GM03348 (cell line): ENCODE results near the gene LILRB4.
"Not testable (repeated sequence)": the region's sequence is repeated elsewhere in the genome, so short reads cannot be mapped to it uniquely, and the experiment has no call there.

ENCODE experiments used
- DNase-seq: peaks from one replicate; pipeline ENCODE4 v3.0.0; 2012; ENCODE audit warnings: low spot score

Gene LILRB4

GRCh38 chr19:54662730-54663129 lies at the start of gene LILRB4:
TSS of gene LILRB4 (plus strand) at chr19:54662985. CDS start at chr19:54663034, 49 bp downstream.
- DNase-seq, result no peak

- DNase-seq, result no peak
Measured at GRCh38 chr19:54614726-54615125, 48.1 kb upstream of the LILRB4 start.

- DNase-seq, result no peak
Measured at GRCh38 chr19:54616057-54616456, 46.7 kb upstream of the LILRB4 start.

- DNase-seq, result no peak
Measured at GRCh38 chr19:54616821-54617560, 45.8 kb upstream of the LILRB4 start.

GRCh38 chr19:54620464-54620863 lies 42.3 kb upstream of the LILRB4 start:
- DNase-seq, result no peak

GRCh38 chr19:54622431-54622830 lies 40.4 kb upstream of the LILRB4 start:
- no peak for DNase-seq

GRCh38 chr19:54624234-54624633 lies 38.6 kb upstream of the LILRB4 start:
- DNase-seq, result not testable (repeated sequence)

GRCh38 chr19:54624934-54625730 lies 37.7 kb upstream of the LILRB4 start:
- DNase-seq, result not testable (repeated sequence)

GRCh38 chr19:54626757-54627156 lies 36.0 kb upstream of the LILRB4 start:
- no peak for DNase-seq

GRCh38 chr19:54627912-54628311 lies 34.9 kb upstream of the LILRB4 start:
- not testable (repeated sequence) for DNase-seq

GRCh38 chr19:54630262-54630661 lies 32.5 kb upstream of the LILRB4 start, which contains the start of gene LILRB1:
TSS of gene LILRB1 (plus strand) at chr19:54630484. CDS start at chr19:54631074, 590 bp downstream.
- not testable (repeated sequence) for DNase-seq

- no peak for DNase-seq
Measured at GRCh38 chr19:54630782-54631181, 32.0 kb upstream of the LILRB4 start.

- not testable (repeated sequence) for DNase-seq
Measured at GRCh38 chr19:54631489-54632337, 31.1 kb upstream of the LILRB4 start.

- DNase-seq, result not testable (repeated sequence)
Measured at GRCh38 chr19:54632517-54632916, 30.3 kb upstream of the LILRB4 start.

GRCh38 chr19:54633401-54633800 lies 29.4 kb upstream of the LILRB4 start:
- DNase-seq, result no peak

GRCh38 chr19:54636081-54636480 lies 26.7 kb upstream of the LILRB4 start:
- DNase-seq, result not testable (repeated sequence)

GRCh38 chr19:54638683-54639082 lies 24.1 kb upstream of the LILRB4 start:
- no peak for DNase-seq

GRCh38 chr19:54642953-54643352 lies 19.8 kb upstream of the LILRB4 start:
- DNase-seq, result not testable (repeated sequence)

- not testable (repeated sequence) for DNase-seq
Measured at GRCh38 chr19:54643583-54643982, 19.2 kb upstream of the LILRB4 start.

GRCh38 chr19:54644056-54644455 lies 18.7 kb upstream of the LILRB4 start:
- no peak for DNase-seq

- DNase-seq, result no peak
Measured at GRCh38 chr19:54646331-54646841, 16.4 kb upstream of the LILRB4 start.

- DNase-seq, result no peak
Measured at GRCh38 chr19:54648129-54648528, 14.7 kb upstream of the LILRB4 start.
